Measurements from ENCODE around the gene PTPRD.

PTPRD gene

DNA sequence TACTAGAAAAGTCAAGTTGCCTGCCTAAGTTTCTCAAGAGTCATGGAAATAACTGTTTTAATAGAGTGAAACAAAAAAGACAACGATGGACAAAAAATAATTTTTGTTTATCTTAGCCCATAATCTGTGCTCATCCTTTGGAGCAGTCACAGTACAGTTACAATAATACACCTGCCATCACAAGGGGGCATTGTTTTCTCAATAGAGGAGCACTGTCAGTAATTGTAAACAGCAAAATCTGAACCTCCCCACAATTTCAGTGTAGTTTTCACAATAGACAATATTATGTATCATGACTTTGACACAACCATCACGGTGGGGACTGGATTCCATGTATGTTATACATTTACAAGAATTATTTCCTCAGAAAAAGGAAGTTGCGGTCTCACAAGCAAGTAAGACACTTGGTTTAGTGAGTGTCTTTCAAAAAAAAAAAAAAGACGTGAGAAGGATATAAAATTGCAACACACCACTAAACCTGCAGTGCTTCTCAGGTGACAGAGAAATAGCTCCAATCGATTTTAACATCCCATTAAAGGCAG is 586.3 kb downstream of the PTPRD start:
- Histone ChIP-seq H3F3A (ENCODE audit: low read depth) (no peaks in the 10 kb centered on the region), H3K9me3 (ENCODE audit: insufficient read depth, low read depth, low read length) (no peaks in the 10 kb centered on the region), H3K9me2 (replicated peaks; ENCODE audit: low read depth, low read length) (no peaks in the 10 kb centered on the region), H2AFZ (ENCODE audit: low read length) (no peak overlapping the region), H4K20me1 (ENCODE audit: insufficient read depth, low read length, poor library complexity, severe bottlenecking) (no peaks in the 10 kb centered on the region), H3K27me3 (ENCODE audit: insufficient read depth, low read length, poor library complexity, severe bottlenecking) (no peaks in the 10 kb centered on the region), H3K9ac (ENCODE audit: low read depth, low read length, poor library complexity, severe bottlenecking) (no peak overlapping the region), H3K36me3 (ENCODE audit: insufficient read depth, low read length) (no peaks in the 10 kb centered on the region), H3K4me2 (ENCODE audit: low read depth, low read length, poor library complexity, severe bottlenecking) (no peak overlapping the region), H3K4me3 (ENCODE audit: low read length, poor library complexity, severe bottlenecking) (no peak overlapping the region), H3K4me1 (ENCODE audit: insufficient read depth, low read length, poor library complexity, severe bottlenecking) (no peaks in the 10 kb centered on the region), H3K79me2 (ENCODE audit: insufficient read depth, low read length) (no peaks in the 10 kb centered on the region)
- TF ChIP-seq EZH2phosphoT487 (IDR thresholded peaks at IDR 0.05; ENCODE audit: borderline replicate concordance) (no peak), CTCF (conservative IDR thresholded peaks at IDR 0.05; ENCODE audit: low read length) (peak; percentile 38)

DNA sequence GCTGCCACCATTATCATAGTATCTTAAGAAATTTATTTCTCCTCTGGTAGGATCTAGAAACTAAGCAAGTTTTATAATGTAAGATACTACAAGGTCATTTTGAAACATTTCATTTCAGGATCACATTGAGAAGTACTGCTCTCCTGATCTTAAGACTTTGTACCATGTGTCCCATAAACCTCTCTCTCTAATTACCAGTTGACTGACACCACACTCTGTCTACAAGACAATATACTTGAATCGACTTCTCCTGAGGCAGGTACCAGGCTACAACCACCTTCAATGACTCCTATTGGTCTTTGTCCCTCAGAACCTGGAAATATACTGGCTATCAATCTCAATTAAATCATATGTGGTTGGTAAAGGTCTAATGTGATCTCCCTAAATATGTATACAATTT is 597.0 kb downstream of the PTPRD start:
- H3K27me3 ChIP-seq (ENCODE audit: insufficient read depth, low read length, poor library complexity, severe bottlenecking), result no peaks in the 10 kb centered on the region
- no peak overlapping the region for H3K4me3 ChIP-seq (ENCODE audit: low read length, poor library complexity, severe bottlenecking)
- H3K9me2 ChIP-seq (replicated peaks; ENCODE audit: low read depth, low read length), result no peaks in the 10 kb centered on the region
- no peaks in the 10 kb centered on the region for H3K4me1 ChIP-seq (ENCODE audit: insufficient read depth, low read length, poor library complexity, severe bottlenecking)
- no peaks in the 10 kb centered on the region for H3F3A ChIP-seq (ENCODE audit: low read depth)
- TF ChIP-seq EZH2phosphoT487 (IDR thresholded peaks at IDR 0.05; ENCODE audit: borderline replicate concordance), result no peak
- TF ChIP-seq CTCF (conservative IDR thresholded peaks at IDR 0.05; ENCODE audit: low read length), result no peak
- no peak overlapping the region for H3K4me2 ChIP-seq (ENCODE audit: low read depth, low read length, poor library complexity, severe bottlenecking)
- H4K20me1 ChIP-seq (ENCODE audit: insufficient read depth, low read length, poor library complexity, severe bottlenecking), result no peaks in the 10 kb centered on the region
- H3K9me3 ChIP-seq (ENCODE audit: insufficient read depth, low read depth, low read length), result no peaks in the 10 kb centered on the region
- no peak overlapping the region for H3K9ac ChIP-seq (ENCODE audit: low read depth, low read length, poor library complexity, severe bottlenecking)
- no peaks in the 10 kb centered on the region for H3K79me2 ChIP-seq (ENCODE audit: insufficient read depth, low read length)
- H2AFZ ChIP-seq (ENCODE audit: low read length), result no peak overlapping the region
- H3K36me3 ChIP-seq (ENCODE audit: insufficient read depth, low read length), result no peaks in the 10 kb centered on the region

GRCh38 chr9:10014889-10015288 is 597.9 kb downstream of the PTPRD start:
- H3K4me1 ChIP-seq (ENCODE audit: insufficient read depth, low read length, poor library complexity, severe bottlenecking), result no peaks in the 10 kb centered on the region
- no peak overlapping the region for H3K4me2 ChIP-seq (ENCODE audit: low read depth, low read length, poor library complexity, severe bottlenecking)
- H3K79me2 ChIP-seq (ENCODE audit: insufficient read depth, low read length), result no peaks in the 10 kb centered on the region
- no peaks in the 10 kb centered on the region for H3K9me2 ChIP-seq (replicated peaks; ENCODE audit: low read depth, low read length)
- H3K9ac ChIP-seq (ENCODE audit: low read depth, low read length, poor library complexity, severe bottlenecking), result no peak overlapping the region
- no peaks in the 10 kb centered on the region for H3K36me3 ChIP-seq (ENCODE audit: insufficient read depth, low read length)
- H2AFZ ChIP-seq (ENCODE audit: low read length), result no peak overlapping the region
- H3K27me3 ChIP-seq (ENCODE audit: insufficient read depth, low read length, poor library complexity, severe bottlenecking), result no peaks in the 10 kb centered on the region
- H3K9me3 ChIP-seq (ENCODE audit: insufficient read depth, low read depth, low read length), result no peaks in the 10 kb centered on the region
- no peak overlapping the region for H3K4me3 ChIP-seq (ENCODE audit: low read length, poor library complexity, severe bottlenecking)
- no peaks in the 10 kb centered on the region for H3F3A ChIP-seq (ENCODE audit: low read depth)
- TF ChIP-seq CTCF (conservative IDR thresholded peaks at IDR 0.05; ENCODE audit: low read length) (no peak), EZH2phosphoT487 (IDR thresholded peaks at IDR 0.05; ENCODE audit: borderline replicate concordance) (no peak)
- H4K20me1 ChIP-seq (ENCODE audit: insufficient read depth, low read length, poor library complexity, severe bottlenecking), result no peaks in the 10 kb centered on the region

Data from Loucy (cell line).